ENCODE data around the gene KIF16B. TPM values are rescaled to one million over a fixed set of nuclear protein-coding genes. Genes with fewer than 3 reads are reported as not detected.

The KIF16B gene
- total and polyA plus RNA-seq, 4 donors = 5.1 to 19.7 (median 8.4) TPM

GRCh38 chr20:16574656-16575355 is 1.6 kb upstream of the KIF16B start:
- peak overlapping the region; percentile 9 to 23 for H3K27ac ChIP-seq (ENCODE audit: low read depth in 1 of 2, low read length in 2 of 2)
- peaks cover 2 to 29% (median 18%) of the 10 kb centered on the region in 4 donors for H3K4me1 ChIP-seq (ENCODE audit: control insufficient read depth in 4 of 4, insufficient read depth in 4 of 4, low read length in 3 of 4)
- no peaks in the 10 kb centered on the region for H3K36me3 ChIP-seq (ENCODE audit: control insufficient read depth in 4 of 4, insufficient read depth in 3 of 4, low read depth in 1 of 4, low read length in 3 of 4)
- H3K9me3 ChIP-seq (ENCODE audit: control insufficient read depth in 4 of 4, low read length in 3 of 4) = no peaks in the 10 kb centered on the region
- TF ChIP-seq JUND (IDR thresholded peaks at IDR 0.05) (no peak), FOXA2 (IDR thresholded peaks at IDR 0.05) (no peak), REST (IDR thresholded peaks at IDR 0.05) (no peak), NR2F2 (IDR thresholded peaks at IDR 0.05) (no peak), FOXA1 (IDR thresholded peaks at IDR 0.05) (no peak), TAF1 (conservative IDR thresholded peaks at IDR 0.05) (no peak), EGR1 (IDR thresholded peaks at IDR 0.05; ENCODE audit: low read depth in 2 of 2) (peak in 1 of 2 donors; percentile 19), MAX (IDR thresholded peaks at IDR 0.05) (peak; percentile 70), HNF4G (IDR thresholded peaks at IDR 0.05) (no peak), SP1 (IDR thresholded peaks at IDR 0.05) (no peak), CTCF (IDR thresholded peaks at IDR 0.05; ENCODE audit: low read depth, low read length, missing input control) (no peak), RAD21 (IDR thresholded peaks at IDR 0.05) (peak in 1 of 2 donors; percentile 40), GABPA (IDR thresholded peaks at IDR 0.05 in 1 of 2, conservative IDR thresholded peaks at IDR 0.05 in 1 of 2) (peak in 1 of 2 donors; percentile 44), RXRA (IDR thresholded peaks at IDR 0.05) (peak in 1 of 2 donors; percentile 51), YY1 (IDR thresholded peaks at IDR 0.05) (peak; percentile 80), ZBTB33 (IDR thresholded peaks at IDR 0.05) (peak; percentile 81), HNF4A (conservative IDR thresholded peaks at IDR 0.05) (peak in 1 of 2 donors; percentile 48), ATF3 (IDR thresholded peaks at IDR 0.05) (no peak)
- H3K27me3 ChIP-seq (ENCODE audit: control insufficient read depth in 4 of 4, insufficient read depth in 4 of 4, low read length in 3 of 4) = no peaks in the 10 kb centered on the region
- peak overlapping the region; percentile 50 to 74 (median 70) for H3K4me3 ChIP-seq (ENCODE audit: low read depth in 1 of 3, low read length in 3 of 3)
- 6% methylated on average over 39 of the region's 39 CpGs for WGBS
- peak; percentile 83 for DNase-seq (ENCODE audit: low spot score)
- peak overlapping the region; percentile 22 to 62 for H3K9ac ChIP-seq (ENCODE audit: low read depth in 1 of 2, low read length in 2 of 2)

Measured in liver (tissue), 9 donors.